DMS153 treated with DMSO at 0.1 percent for 48 hours (cell line): ENCODE measurements around the gene XRCC2.

Experiments used
- DNase-seq: peaks from one replicate; lab custom pipeline; 2025; ENCODE audit not compliant: unreplicated experiment; lab: John Stamatoyannopoulos, UW

The XRCC2 gene

DNA sequence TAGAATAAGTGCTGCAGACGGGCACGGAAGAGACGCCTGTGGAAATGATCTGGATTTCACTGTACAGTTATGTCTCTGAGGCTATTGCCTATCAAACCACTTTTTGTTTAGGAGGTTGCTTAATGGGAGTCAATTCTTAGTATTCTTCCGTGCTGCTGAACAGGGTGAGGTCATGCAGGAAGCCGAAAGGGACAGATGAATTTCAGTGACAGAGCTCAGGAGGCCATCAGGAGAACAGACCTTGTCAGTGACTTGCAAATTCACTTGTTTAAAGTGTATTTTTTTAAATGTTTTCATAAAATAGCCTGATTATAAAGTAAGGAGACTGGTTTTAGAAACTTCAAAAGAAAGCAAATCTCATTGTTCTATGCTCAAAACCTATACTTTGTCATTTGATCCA is 58.9 kb downstream of the XRCC2 start:
- DNase-seq = no peak

DNA sequence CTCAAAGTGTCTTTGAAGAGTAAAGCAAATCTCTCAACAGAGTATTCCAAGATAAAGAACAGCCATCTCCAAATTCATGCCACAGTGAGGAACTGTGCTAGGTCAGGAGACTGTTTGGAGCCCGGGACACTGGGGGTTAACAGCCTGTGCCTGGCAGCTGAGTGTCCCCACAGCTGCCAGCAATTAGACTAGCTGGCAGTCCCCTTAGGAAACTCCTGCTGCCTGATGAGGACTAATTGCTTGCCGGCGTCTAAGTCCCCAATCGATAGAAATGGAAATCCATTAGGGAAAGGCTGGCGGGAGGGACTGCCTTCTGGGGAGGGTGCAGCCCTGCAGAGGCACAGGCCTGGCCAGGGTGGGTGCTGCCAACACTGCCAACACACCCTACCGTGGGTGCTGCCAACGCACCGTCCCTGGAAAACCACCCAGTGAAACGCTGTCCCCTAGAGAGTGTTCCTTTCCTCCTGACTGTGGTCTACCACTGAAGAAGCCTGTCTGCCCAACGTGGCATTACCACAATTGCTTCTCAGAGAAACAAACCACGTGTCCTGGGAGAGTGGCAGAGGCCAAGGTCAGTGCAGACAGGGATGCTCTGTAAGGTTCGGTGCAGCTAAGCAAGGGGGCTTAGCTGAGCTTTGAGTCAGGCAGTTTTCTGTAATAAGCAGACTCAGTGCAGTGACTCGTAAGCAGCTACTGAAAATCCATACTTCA is 60.8 kb downstream of the XRCC2 start:
- no peak for DNase-seq

DNA sequence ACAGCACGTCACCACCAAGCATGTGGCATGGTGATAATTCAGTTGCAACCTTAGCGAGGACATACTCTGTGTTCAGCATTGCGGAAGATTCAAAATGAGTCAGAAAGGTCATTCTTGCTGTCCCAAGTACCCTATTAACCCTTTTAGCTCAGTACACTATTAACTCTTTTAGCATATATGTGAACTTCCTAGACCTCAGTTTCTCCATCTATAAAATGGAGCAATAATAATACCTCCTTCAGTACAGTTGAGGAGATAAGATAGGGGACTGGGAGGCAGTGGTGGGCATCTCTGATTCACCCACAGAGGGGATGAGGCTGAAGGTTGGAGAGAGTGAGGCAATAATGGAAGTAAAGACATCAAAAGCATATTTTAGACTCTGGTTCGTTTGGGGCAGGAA is 67.3 kb downstream of the XRCC2 start:
- DNase-seq = no peak

DNA sequence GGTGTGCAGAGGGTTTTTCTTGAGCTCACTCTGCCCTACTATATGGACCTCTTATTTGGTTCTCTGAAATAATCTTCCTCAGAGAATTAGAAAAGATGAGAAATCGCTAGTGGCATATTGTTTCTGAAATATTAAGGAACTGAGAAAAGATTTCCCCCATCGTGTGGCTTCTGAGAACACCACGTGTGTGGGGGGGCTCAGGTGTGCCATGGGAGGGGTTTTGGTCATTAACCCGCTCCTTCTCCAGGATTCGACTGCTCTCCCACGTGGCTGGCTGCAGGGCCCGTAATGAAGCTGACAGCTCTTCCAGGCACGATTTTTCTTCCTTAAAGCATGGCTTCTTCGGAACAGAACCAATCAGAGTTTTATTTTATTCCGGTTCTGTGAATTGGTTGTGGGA is 67.7 kb downstream of the XRCC2 start:
- no peak for DNase-seq

DNA sequence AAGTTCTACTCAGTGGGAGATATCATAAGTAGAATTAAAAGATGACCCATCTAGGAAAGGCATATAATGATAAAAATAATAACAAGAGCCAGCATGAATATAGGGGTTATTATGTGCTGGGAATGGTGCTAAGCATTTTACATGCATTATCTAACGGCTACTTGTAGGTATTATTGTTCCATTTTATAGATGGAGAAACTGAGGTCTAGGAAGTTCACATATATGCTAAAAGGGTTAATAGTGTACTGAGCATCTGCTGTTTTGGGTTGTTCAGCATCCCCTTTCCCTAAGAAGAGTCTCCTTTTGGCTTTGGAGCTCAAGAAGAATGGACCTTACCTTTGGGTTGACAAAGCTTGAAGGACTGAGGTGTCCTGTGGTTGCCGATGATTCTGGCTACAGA is 68.9 kb downstream of the XRCC2 start:
- DNase-seq = no peak

DNA sequence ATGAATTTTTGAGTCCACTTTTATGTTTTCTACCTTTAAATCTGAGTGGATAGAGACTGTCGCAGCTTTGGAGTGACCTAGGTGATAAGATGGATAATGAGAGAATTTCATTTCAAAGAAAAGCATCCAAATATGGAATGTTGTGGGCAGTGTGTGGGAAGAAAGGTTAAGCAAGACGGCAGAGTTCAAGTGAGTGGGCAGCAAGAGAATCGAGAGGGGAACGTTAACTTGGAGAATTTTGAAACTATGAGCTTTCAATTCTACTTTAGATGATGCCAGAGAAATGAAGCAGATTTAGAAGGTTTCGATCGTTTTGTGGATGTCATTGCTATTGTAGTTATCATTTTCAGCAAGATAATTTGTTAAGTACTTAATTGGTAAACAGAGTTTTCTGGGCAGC is 73.0 kb downstream of the XRCC2 start:
- no peak for DNase-seq

DNA sequence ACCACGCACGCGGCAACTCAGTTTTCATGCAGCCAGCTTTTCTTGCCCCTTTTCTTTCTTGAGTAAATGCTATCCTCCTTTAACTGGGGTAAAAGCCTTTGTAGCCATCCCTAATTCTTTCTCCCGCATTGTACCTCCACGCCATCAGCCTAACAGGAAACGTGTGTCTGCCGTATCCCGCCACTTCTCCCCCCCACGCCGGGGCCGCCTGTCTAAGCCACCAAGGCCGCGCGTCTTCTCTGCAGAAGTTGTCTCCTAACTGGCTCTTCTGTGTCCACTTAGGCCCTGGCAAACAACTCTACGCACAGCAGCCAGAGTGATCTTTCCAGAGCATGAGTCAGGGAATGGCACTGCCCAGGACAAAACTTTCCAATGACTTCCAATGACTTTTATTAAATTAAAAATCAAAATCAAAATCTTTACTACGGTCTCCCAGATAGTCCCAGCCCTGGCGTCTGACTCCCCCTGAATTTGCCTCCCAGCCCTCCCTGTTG is 74.6 kb downstream of the XRCC2 start:
- no peak for DNase-seq

DNA sequence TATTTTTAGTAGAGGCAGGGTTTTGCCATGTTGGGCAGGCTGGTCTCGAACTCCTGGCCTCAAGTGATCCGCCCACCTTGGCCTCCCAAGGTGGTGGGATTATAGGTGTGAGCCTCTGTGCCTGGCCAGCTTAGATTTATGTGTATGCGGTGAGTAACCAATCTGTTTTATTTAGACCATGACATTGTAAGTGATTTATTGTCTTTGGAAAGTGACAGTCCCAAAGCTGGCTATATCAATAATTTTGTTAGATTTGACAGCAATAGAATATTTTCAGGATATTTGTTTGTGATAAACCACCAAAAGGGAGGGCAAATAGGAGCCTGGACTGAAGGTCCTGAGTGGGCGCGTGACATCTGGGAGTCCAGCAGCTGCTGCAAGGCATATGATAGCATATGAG is 75.7 kb downstream of the XRCC2 start:
- DNase-seq = no peak

DNA sequence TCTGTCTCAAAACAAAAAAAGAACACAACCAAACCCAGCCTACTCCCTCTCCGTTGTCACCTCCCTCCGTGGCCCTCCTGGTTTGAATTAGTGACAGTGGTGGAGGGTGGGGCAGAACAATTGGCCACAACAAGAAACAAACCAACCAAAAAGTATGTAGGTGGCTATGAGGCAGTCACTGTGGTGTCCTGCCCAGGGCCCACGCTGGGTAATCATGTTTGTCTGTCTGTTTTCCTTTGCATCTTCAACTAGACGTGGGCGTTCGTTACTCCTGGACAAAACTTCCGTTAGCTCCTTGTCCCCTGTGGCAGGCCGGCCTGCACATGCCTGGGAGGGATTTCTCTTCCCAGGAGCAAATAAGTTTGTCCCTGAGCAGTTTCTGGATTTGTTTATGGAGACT is 78.4 kb downstream of the XRCC2 start:
- DNase-seq = no peak

DNA sequence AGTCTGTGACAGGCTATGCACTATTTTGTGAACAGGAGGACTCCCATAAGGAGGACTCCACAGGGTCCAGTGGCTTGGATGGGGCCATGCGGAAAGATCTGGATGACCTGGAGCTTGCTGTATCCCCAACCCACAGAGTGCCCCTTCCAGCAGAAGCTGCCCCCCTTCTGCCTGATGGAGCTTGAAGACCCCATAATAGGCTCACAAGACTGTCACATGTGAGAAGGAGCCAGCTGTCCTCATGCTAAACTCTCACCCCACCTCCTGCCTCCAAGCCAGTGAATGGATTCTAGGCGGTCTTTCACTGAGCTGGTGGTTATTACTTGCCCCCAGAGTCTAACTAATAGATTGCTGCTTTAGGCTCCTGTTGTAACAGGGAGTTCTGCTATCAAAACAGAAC is 79.1 kb downstream of the XRCC2 start:
- no peak for DNase-seq
